ENCODE results near the gene CEP104. TPM values are rescaled to one million over a fixed set of nuclear protein-coding genes. Genes with fewer than 3 reads are reported as not detected.

The CEP104 gene
- total and polyA plus RNA-seq, 8 donors: 7.0 to 128 (median 28.7) TPM

- H3K36me3 ChIP-seq: peaks cover 51 to 98% (median 92%) of the 10 kb centered on the region in 4 donors
- whole genome bisulfite sequencing, 5 donors: 74 to 90% (median 84%) methylated on average over 6 of the region's 6 CpGs
- no peak for TF ChIP-seq CTCF (IDR thresholded peaks at IDR 0.05)
- TF ChIP-seq EP300 (IDR thresholded peaks at IDR 0.05): no peak
- TF ChIP-seq POLR2A (IDR thresholded peaks at IDR 0.05): no peak
- no peak for TF ChIP-seq POLR2AphosphoS5 (IDR thresholded peaks at IDR 0.05)
Measured at GRCh38 chr1:3847081-3847480, 9.9 kb downstream of the CEP104 start.

GRCh38 chr1:3846541-3846940 is 10.5 kb downstream of the CEP104 start:
- intact Hi-C loops (cut with DNase I; ENCODE audit: low total_unique reads): no loop called here
- H3K27me3 ChIP-seq: no peaks in the 10 kb centered on the region
- DNase-seq: no peak
- TF ChIP-seq POLR2A (IDR thresholded peaks at IDR 0.05): no peak
- no peak for TF ChIP-seq CTCF (IDR thresholded peaks at IDR 0.05)
- TF ChIP-seq EP300 (IDR thresholded peaks at IDR 0.05): no peak
- no peak for TF ChIP-seq POLR2AphosphoS5 (IDR thresholded peaks at IDR 0.05)
- H3K4me3 ChIP-seq: no peak overlapping the region
- H3K9me3 ChIP-seq: no peaks in the 10 kb centered on the region
- 89 to 93% (median 92%) methylated on average over 3 of the region's 3 CpGs for WGBS, 5 donors
- H3K36me3 ChIP-seq: peaks cover 49 to 98% (median 92%) of the 10 kb centered on the region in 4 donors
- no peak overlapping the region for H3K27ac ChIP-seq
- H3K4me1 ChIP-seq: no peaks in the 10 kb centered on the region

More at GRCh38 chr1:3847081-3847480, 9.9 kb downstream of the CEP104 start:
- intact Hi-C loops (cut with DNase I; ENCODE audit: low total_unique reads): no loop called here
- no peak for DNase-seq
- Histone ChIP-seq H3K4me1 (no peaks in the 10 kb centered on the region), H3K9me3 (no peaks in the 10 kb centered on the region), H3K4me3 (no peak overlapping the region), H3K27ac (no peak overlapping the region), H3K27me3 (no peaks in the 10 kb centered on the region)

- no peaks in the 10 kb centered on the region for H3K4me1 ChIP-seq
- no peaks in the 10 kb centered on the region for H3K27me3 ChIP-seq
- TF ChIP-seq POLR2AphosphoS5 (IDR thresholded peaks at IDR 0.05) (no peak), POLR2A (IDR thresholded peaks at IDR 0.05) (no peak), EP300 (IDR thresholded peaks at IDR 0.05) (no peak), CTCF (IDR thresholded peaks at IDR 0.05) (no peak)
- H3K9me3 ChIP-seq: peaks cover 0 to 5% (median 1%) of the 10 kb centered on the region in 4 donors
- 88 to 99% (median 94%) methylated on average over 9 of the region's 9 CpGs for WGBS, 5 donors
- H3K27ac ChIP-seq: no peak overlapping the region
- intact Hi-C loops (cut with DNase I; ENCODE audit: low total_unique reads): no loop called here
- DNase-seq: no peak
- H3K4me3 ChIP-seq: no peak overlapping the region
- peaks cover 55 to 100% (median 93%) of the 10 kb centered on the region in 4 donors for H3K36me3 ChIP-seq
Measured at GRCh38 chr1:3842912-3843311, 14.1 kb downstream of the CEP104 start.

GRCh38 chr1:3841491-3841890 is 15.5 kb downstream of the CEP104 start:
- intact Hi-C loops (cut with DNase I; ENCODE audit: low total_unique reads): no loop called here
- peaks cover 58 to 100% (median 93%) of the 10 kb centered on the region in 4 donors for H3K36me3 ChIP-seq
- 94 to 98% (median 96%) methylated on average over 7 of the region's 7 CpGs for WGBS, 5 donors
- H3K4me1 ChIP-seq: no peaks in the 10 kb centered on the region
- peaks cover 0 to 15% (median 11%) of the 10 kb centered on the region in 4 donors for H3K9me3 ChIP-seq
- H3K27me3 ChIP-seq: no peaks in the 10 kb centered on the region
- TF ChIP-seq POLR2AphosphoS5 (IDR thresholded peaks at IDR 0.05) (no peak), POLR2A (IDR thresholded peaks at IDR 0.05) (no peak), EP300 (IDR thresholded peaks at IDR 0.05) (no peak), CTCF (IDR thresholded peaks at IDR 0.05) (no peak)
- DNase-seq: no peak
- no peak overlapping the region for H3K4me3 ChIP-seq
- H3K27ac ChIP-seq: no peak overlapping the region

Data from stomach (tissue), 9 donors.